Kidney epithelial cell (primary cell): ENCODE measurements around the gene COPS3. TPM values are rescaled to one million over a fixed set of nuclear protein-coding genes. Genes with fewer than 3 reads are reported as not detected.
"Not testable (repeated sequence)": the region's sequence is repeated elsewhere in the genome, so short reads cannot be mapped to it uniquely, and the experiment has no call there.

Experiments
- DNase-seq: peaks from one replicate; pipeline ENCODE4 v3.0.0-alpha.2; 2010; ENCODE audit warnings: low read depth
- H3K27me3 ChIP-seq: 2 replicates; pipeline ENCODE4 v1.6.0; 2011; ENCODE audit warnings: low read length; ENCODE audit not compliant: control insufficient read depth, insufficient read depth
- H3K36me3 ChIP-seq: 2 replicates; pipeline ENCODE4 v1.5.1; 2011; ENCODE audit warnings: low read length; ENCODE audit not compliant: control insufficient read depth, insufficient read depth
- H3K4me3 ChIP-seq: 2 replicates; pipeline ENCODE4 v1.5.1; 2011; ENCODE audit warnings: low read depth, mild to moderate bottlenecking, control low read depth, low read length
- total RNA-seq: library from RNA; depleted of rRNA; stranded (reverse); fragments of >200 nt; gene quantifications from 2 replicates; pipeline ENCODE4 v1.2.3, GENCODE V29; 2015
- TF ChIP-seq, protein P1 (sequence below): IDR thresholded peaks from 2 replicates; pipeline ENCODE4 v1.5.1; 2011; ENCODE audit warnings: mild to moderate bottlenecking, moderate library complexity, low read length, control low read depth, inconsistent platforms; ENCODE audit not compliant: insufficient read depth, poor library complexity, severe bottlenecking

COPS3 gene
- total RNA-seq, 1 donor from 2014 or later, result 68.5 TPM

GRCh38 chr17:17304521-17304985 is 23.5 kb upstream of the COPS3 start:
- no peaks in the 10 kb centered on the region for H3K36me3 ChIP-seq
- H3K27me3 ChIP-seq, result no peaks in the 10 kb centered on the region
- TF ChIP-seq, protein P1, sequence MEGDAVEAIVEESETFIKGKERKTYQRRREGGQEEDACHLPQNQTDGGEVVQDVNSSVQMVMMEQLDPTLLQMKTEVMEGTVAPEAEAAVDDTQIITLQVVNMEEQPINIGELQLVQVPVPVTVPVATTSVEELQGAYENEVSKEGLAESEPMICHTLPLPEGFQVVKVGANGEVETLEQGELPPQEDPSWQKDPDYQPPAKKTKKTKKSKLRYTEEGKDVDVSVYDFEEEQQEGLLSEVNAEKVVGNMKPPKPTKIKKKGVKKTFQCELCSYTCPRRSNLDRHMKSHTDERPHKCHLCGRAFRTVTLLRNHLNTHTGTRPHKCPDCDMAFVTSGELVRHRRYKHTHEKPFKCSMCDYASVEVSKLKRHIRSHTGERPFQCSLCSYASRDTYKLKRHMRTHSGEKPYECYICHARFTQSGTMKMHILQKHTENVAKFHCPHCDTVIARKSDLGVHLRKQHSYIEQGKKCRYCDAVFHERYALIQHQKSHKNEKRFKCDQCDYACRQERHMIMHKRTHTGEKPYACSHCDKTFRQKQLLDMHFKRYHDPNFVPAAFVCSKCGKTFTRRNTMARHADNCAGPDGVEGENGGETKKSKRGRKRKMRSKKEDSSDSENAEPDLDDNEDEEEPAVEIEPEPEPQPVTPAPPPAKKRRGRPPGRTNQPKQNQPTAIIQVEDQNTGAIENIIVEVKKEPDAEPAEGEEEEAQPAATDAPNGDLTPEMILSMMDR, result no peak
- no peak overlapping the region for H3K4me3 ChIP-seq
- DNase-seq, result no peak

DNA sequence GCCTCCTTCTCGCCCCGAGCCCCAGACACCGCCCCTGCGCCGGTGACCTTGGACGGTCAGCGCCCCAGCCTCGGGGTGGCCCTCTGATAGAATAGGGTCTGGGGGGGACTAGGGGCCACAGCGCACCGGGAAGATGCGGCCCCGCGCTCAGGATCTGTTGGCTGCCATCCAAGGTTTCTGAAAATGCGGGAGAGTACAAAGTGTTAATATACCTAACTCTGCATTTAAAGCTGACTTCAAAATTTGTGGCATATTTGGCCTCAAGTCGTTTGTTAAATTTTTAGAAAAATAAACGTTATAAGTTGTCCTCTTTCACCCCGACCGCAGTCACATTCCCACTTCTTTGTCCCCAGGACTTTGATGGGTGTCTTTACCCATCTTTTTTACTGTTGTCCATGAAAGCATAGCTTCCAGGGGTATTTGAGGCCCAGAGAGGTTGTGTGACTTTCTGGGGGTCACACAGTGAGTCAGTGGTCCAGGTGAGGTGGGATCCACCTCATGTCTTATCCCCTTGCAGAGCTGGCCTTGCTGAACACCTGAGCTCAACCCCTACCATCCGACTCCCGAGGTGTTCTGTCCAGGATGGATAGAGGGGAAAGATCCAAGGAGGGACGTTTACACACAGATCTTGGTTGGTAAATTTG is 22.9 kb upstream of the COPS3 start:
- no peak for DNase-seq
- Histone ChIP-seq H3K27me3 (no peaks in the 10 kb centered on the region), H3K36me3 (no peaks in the 10 kb centered on the region), H3K4me3 (peak overlapping the region; percentile 51)
- TF ChIP-seq, protein P1, result no peak

DNA sequence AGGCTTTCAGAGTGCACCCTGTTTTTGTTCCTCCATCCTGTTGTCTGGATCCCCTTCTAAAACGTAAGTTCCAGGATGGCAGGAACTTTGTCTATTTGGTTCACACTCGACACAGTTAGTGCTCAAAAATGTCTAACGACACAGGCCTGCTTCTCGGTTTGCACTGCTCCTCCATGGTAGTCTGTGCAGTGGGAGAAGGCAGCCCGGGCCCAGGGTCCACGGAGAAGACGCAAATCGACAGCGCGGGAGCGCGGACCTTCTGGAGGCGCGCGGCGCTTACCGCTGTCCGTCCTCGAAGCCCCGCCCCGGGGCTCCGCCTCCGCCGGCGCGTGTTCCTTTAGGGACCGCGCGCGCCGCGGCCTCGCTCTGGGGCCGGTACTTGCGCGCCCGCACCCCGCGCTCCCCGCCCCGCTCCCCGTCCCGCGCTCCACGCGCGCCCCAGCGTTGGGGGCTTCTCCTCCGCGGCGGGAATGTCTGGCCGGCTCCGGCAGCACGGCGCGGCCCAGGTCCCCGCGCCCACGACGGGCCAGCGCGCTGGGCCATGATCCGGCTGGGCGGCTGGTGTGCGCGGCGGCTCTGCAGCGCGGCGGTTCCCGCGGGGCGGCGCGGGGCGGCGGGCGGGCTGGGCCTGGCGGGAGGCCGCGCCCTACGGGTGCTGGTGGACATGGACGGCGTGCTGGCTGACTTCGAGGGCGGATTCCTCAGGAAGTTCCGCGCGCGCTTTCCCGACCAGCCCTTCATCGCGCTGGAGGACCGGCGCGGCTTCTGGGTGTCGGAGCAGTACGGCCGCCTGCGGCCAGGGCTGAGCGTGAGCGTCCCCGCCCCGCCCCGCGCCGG is 22.2 kb upstream of the COPS3 start, which contains the start of gene NT5M:
TSS of gene NT5M (plus strand) at position 364 of the 837 bp plus-strand sequence. CDS start at position 542, 178 bp downstream.
- peak within 1 kb of the TSS; percentile 51 for H3K4me3 ChIP-seq
- no peak for DNase-seq
- TF ChIP-seq, protein P1, result no peak
- no peaks in the 10 kb centered on the region for H3K36me3 ChIP-seq
- H3K27me3 ChIP-seq, result no peaks in the 10 kb centered on the region

GRCh38 chr17:17301659-17302058 is 20.6 kb upstream of the COPS3 start:
- H3K36me3 ChIP-seq, H3K4me3 ChIP-seq, H3K27me3 ChIP-seq, DNase-seq: not testable (repeated sequence)

DNA sequence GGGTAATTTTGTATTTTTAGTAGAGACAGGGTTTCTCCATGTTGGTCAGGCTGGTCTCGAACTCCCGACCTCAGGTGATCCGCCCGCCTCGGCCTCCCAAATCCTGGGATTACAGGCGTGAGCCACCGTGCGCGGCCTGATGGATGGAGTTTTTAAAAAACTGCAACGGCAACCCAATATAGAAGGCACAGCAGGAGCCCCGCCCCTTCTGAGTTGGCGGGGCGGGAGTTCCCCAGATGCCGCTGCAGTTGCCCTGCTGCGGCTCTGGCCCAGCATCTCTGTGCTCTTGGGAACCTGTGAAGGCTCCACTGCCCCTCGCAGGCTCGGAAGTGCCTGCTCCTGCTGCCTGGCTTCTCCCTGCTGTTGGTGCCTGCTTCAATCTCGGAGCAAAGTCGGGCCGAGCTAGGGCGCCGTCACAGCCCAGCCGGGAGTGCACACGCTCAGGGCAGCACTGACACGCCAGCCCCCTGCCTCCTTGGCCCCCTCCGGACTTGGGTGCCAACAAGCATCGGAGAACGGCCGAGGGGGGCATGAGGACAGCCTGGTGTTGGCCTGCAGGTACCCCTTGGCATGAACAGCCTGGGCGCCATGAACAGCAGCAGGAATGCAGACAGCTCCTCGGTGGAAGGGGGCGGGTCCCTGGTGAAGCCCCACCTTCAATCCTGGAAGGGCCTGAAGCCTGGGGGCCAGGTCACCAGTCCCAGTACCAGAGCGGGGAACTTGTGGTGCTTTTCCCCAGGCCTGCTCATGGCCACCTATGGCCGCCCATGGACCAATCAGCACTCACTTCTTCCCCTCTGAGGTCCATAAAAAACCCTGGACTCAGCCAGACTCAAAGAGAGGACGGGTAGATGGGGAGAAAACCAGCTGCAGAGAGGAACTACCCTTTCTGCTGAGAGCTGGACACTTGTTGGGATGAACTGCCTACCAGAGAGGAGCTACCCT is 19.9 kb upstream of the COPS3 start:
- Histone ChIP-seq H3K36me3 (no peaks in the 10 kb centered on the region), H3K27me3 (no peaks in the 10 kb centered on the region), H3K4me3 (peak overlapping the region; percentile 37)
- no peak for DNase-seq
- TF ChIP-seq, protein P1, result no peak
